SK-N-SH (cell line): ENCODE measurements around the gene MYLK2.

Experiments used
- ELF1 ChIP-seq: IDR thresholded peaks from 2 replicates; pipeline ENCODE4 v1.4.0; 2012
- EP300 ChIP-seq, 2 experiments: IDR thresholded peaks; 2 replicates each; pipeline versions ENCODE4 v1.4.0 to v1.6.1; 2012; ENCODE audit warnings: borderline replicate concordance in 1 of 2, low read depth in 1 of 2, low read length in 1 of 2
- EZH2phosphoT487 ChIP-seq: fragments of 200-600 bp; sonication (generic); IDR thresholded peaks from 2 replicates; pipeline ENCODE4 v1.6.1; 2017; ENCODE audit warnings: low read depth, mixed run types, mild to moderate bottlenecking, antibody characterized with exemption, moderate library complexity, borderline replicate concordance
- FOXJ3 ChIP-seq: sonication (generic); formaldehyde crosslinking; IDR thresholded peaks from 2 replicates; pipeline ENCODE4 v1.5.1; 2020; ENCODE audit warnings: mild to moderate bottlenecking, missing genetic modification reagents
- JUND ChIP-seq: IDR thresholded peaks from 2 replicates; pipeline ENCODE4 v1.4.0; 2012
- MXI1 ChIP-seq: IDR thresholded peaks from 2 replicates; pipeline ENCODE4 v1.6.1; 2012; ENCODE audit warnings: mild to moderate bottlenecking, low read depth, low read length, improper control_type of control experiment
- POLR2AphosphoS5 ChIP-seq: IDR thresholded peaks from 2 replicates; pipeline ENCODE4 v1.6.1; 2012; ENCODE audit warnings: low read depth, low read length
- RAD21 ChIP-seq: IDR thresholded peaks from 2 replicates; pipeline ENCODE4 v1.6.1; 2012; ENCODE audit warnings: mild to moderate bottlenecking, low read length
- USF2 ChIP-seq: fragments of 150-350 bp; IDR thresholded peaks from 2 replicates; pipeline ENCODE4 v1.6.1; 2017; ENCODE audit warnings: antibody characterized with exemption, low read length, low read depth, borderline replicate concordance
- ZBTB33 ChIP-seq: IDR thresholded peaks from 2 replicates; pipeline ENCODE4 v1.4.0; 2012; ENCODE audit warnings: low read depth, borderline replicate concordance
- TF ChIP-seq, protein P1 (sequence below): fragments of 200-600 bp; sonication (generic); IDR thresholded peaks from 2 replicates; pipeline ENCODE4 v1.6.1; 2017; ENCODE audit warnings: antibody characterized with exemption, mild to moderate bottlenecking, moderate library complexity
- TF ChIP-seq, protein P2 (sequence below): IDR thresholded peaks from 2 replicates; pipeline ENCODE4 v1.4.0; 2012; ENCODE audit warnings: low read depth
- TF ChIP-seq, protein P3 (sequence below): IDR thresholded peaks from 2 replicates; pipeline ENCODE4; 2012

DNA sequence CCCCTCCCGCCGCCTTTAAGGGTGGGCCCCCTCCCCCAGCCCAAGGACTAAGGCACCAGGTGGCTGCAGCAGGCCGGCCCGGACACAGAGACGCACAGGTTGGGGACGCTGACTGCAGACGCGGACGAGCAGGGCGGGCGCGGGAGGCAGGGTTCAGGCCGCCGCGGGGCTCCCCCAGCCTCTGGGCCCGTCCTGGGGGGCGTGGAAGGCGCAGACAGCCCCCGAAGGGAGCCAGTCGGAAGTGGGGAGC, 41.9 kb downstream of the MYLK2 start:
- TF ChIP-seq, protein P1, sequence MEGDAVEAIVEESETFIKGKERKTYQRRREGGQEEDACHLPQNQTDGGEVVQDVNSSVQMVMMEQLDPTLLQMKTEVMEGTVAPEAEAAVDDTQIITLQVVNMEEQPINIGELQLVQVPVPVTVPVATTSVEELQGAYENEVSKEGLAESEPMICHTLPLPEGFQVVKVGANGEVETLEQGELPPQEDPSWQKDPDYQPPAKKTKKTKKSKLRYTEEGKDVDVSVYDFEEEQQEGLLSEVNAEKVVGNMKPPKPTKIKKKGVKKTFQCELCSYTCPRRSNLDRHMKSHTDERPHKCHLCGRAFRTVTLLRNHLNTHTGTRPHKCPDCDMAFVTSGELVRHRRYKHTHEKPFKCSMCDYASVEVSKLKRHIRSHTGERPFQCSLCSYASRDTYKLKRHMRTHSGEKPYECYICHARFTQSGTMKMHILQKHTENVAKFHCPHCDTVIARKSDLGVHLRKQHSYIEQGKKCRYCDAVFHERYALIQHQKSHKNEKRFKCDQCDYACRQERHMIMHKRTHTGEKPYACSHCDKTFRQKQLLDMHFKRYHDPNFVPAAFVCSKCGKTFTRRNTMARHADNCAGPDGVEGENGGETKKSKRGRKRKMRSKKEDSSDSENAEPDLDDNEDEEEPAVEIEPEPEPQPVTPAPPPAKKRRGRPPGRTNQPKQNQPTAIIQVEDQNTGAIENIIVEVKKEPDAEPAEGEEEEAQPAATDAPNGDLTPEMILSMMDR, result no peak
- TF ChIP-seq FOXJ3 (CRISPR knock-in tag) (no peak), POLR2AphosphoS5 (no peak), JUND (no peak), EP300 (IDR thresholded peaks at IDR 0.05; ENCODE audit: borderline replicate concordance in 1 of 2, low read depth in 1 of 2, low read length in 1 of 2) (no peak), RAD21 (no peak), USF2 (no peak), EZH2phosphoT487 (no peak), ELF1 (no peak), ZBTB33 (no peak), MXI1 (no peak)
- TF ChIP-seq, protein P2, sequence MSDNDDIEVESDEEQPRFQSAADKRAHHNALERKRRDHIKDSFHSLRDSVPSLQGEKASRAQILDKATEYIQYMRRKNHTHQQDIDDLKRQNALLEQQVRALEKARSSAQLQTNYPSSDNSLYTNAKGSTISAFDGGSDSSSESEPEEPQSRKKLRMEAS, result no peak
- TF ChIP-seq, protein P3, sequence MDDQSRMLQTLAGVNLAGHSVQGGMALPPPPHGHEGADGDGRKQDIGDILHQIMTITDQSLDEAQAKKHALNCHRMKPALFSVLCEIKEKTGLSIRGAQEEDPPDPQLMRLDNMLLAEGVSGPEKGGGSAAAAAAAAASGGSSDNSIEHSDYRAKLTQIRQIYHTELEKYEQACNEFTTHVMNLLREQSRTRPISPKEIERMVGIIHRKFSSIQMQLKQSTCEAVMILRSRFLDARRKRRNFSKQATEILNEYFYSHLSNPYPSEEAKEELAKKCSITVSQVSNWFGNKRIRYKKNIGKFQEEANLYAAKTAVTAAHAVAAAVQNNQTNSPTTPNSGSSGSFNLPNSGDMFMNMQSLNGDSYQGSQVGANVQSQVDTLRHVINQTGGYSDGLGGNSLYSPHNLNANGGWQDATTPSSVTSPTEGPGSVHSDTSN, result no peak
